ENCODE measurements around the gene CADM2.
"Not testable (repeated sequence)": the region's sequence is repeated elsewhere in the genome, so short reads cannot be mapped to it uniquely, and the experiment has no call there.

The CADM2 gene

GRCh38 chr3:85487375-85487774, 528.6 kb downstream of the CADM2 start:
- H3K27ac ChIP-seq = no peak overlapping the region
- TF ChIP-seq CTCF (IDR thresholded peaks at IDR 0.05) (no peak), ZFX (IDR thresholded peaks at IDR 0.05; ENCODE audit: borderline replicate concordance) (no peak)

- no peak overlapping the region for H3K27ac ChIP-seq
- TF ChIP-seq CTCF (IDR thresholded peaks at IDR 0.05) (no peak), ZFX (IDR thresholded peaks at IDR 0.05; ENCODE audit: borderline replicate concordance) (no peak)
Measured at GRCh38 chr3:85495602-85496001, 536.8 kb downstream of the CADM2 start.

GRCh38 chr3:85498177-85498576, 539.4 kb downstream of the CADM2 start:
- no peak overlapping the region for H3K27ac ChIP-seq
- TF ChIP-seq ZFX (IDR thresholded peaks at IDR 0.05; ENCODE audit: borderline replicate concordance) (no peak), CTCF (IDR thresholded peaks at IDR 0.05) (no peak)

- no peak overlapping the region for H3K27ac ChIP-seq
- TF ChIP-seq CTCF (IDR thresholded peaks at IDR 0.05) (no peak), ZFX (IDR thresholded peaks at IDR 0.05; ENCODE audit: borderline replicate concordance) (no peak)
Measured at GRCh38 chr3:85502148-85502875, 543.5 kb downstream of the CADM2 start.

- H3K27ac ChIP-seq = not testable (repeated sequence)
Measured at GRCh38 chr3:85504129-85504784, 545.5 kb downstream of the CADM2 start.

GRCh38 chr3:85504785-85505511, 546.2 kb downstream of the CADM2 start:
- not testable (repeated sequence) for H3K27ac ChIP-seq

GRCh38 chr3:85507052-85507451, 548.3 kb downstream of the CADM2 start:
- not testable (repeated sequence) for H3K27ac ChIP-seq

GRCh38 chr3:85508659-85509058, 549.9 kb downstream of the CADM2 start:
- no peak for TF ChIP-seq ZFX (IDR thresholded peaks at IDR 0.05; ENCODE audit: borderline replicate concordance)
- TF ChIP-seq CTCF (IDR thresholded peaks at IDR 0.05) = no peak
- H3K27ac ChIP-seq = no peak overlapping the region
